GM18858 (cell line): ENCODE data around the gene SLC17A4.

Source experiments
- ATAC-seq: cut with Tn5 transposase; IDR thresholded peaks from one replicate; pipeline ENCODE4 v1.9.1; 2021; ENCODE audit not compliant: unreplicated experiment

Gene SLC17A4

DNA sequence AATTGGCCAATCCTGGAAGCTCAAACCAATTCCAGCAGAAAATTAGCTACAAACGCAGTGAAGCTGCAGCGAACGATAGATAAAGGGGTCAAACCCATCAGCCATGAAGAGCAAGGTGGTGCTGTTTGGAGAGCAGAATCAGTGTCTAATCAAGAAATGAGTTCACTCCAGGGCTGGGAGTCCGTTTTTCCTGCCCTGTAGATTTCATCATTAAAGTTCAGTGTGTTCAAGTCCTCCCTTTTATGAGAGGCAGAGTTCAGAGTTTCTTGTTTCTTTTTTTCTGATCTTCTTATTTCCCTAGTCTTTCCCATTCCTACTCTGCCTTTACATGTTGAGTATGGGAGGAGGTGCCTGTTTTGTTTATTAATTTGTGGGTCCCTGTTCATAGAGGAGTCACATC lies 46.9 kb downstream of the SLC17A4 start:
- ATAC-seq: no peak

DNA sequence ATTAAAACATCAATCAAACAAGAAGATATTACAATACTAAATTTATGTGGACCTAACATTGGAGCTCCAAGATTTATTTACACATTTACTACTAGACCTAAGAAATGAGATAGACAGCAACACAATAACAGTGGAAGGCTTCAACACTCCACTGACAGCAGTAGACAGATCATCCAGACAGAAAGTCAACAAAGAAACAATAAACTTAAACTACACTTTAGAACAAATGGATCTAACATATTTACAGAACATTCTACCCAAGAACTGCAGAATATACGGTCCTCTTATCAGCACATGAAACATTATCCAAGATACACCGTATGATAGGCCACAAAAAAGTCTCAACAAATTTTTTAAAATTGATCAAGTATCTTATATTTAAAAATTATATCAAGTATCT lies 50.3 kb downstream of the SLC17A4 start:
- no peak for ATAC-seq

DNA sequence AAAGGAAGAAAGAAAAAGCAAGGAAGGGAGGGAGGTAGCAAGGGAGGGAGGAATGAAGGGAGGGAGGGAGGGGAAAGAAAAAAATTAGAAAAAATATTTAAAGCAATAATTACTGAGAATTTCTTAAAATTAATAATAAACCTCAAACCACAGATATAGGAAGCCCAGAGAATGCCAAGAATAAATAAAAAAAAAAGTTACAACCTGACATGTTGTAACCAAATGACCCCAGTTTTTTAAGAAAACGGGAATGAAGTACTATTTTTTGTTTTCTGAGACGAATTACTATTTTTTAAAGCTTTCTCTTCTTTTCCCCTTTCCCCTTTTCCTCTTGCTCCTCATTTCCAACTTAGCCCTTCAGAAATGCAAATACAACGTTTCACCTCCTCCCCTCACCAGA lies 60.7 kb downstream of the SLC17A4 start:
- no peak for ATAC-seq

DNA sequence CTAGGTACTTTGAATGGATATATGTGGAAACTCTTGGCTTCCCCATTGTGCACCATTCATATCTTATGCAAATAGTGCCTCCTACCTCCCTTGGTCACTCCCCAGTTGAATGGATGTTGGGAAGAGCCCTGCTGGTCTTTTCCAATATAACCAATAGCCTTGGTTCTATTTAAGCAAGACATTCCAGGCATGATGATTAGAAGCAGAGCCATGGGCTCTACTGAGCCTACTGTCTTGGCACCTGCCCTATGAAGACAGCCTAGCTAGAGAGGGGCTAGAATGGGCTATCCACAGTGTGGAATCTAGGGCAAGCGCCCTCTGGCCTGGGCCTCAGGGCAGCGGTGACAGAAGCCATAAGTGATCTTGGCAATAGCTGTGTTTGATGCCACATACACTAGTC lies 61.7 kb downstream of the SLC17A4 start:
- no peak for ATAC-seq

DNA sequence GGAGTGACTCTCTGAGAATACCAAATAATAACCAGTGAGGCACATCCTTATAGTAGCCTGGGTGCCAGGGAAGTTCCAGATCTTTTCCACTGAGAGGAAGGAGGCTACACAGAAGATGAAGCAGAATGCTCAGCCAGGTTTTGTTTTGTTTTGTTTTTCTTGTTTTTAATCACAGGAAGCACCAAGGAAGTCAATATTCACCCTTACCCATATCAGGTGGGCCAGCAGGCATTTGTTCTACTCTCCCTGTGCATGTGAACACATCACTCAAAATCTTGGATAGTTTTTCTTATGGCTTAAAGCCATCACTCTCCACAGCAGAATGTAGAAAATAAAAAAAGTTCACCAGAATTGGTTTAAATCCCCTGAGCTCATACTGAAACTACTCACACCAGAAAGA lies 66.8 kb downstream of the SLC17A4 start:
- no peak for ATAC-seq

DNA sequence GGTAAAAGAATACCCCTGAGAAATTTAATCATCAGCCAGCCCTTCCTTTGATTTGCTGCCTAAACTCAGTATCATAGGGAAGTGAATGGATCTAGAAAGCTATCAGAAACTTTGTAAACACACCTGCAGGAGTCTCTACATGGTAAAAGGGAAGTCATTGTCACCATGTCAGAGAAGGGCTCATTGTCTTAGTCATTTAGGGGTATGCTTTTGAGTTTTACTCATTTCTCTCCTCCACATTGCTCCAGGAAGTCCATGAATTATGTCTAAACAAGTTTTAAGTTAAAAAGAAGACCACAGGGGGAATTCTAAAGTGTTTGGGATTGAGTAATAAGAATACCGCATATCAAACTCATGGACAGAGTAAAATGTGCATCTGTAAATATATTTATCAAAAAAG lies 74.8 kb downstream of the SLC17A4 start:
- peak; percentile 57 for ATAC-seq

DNA sequence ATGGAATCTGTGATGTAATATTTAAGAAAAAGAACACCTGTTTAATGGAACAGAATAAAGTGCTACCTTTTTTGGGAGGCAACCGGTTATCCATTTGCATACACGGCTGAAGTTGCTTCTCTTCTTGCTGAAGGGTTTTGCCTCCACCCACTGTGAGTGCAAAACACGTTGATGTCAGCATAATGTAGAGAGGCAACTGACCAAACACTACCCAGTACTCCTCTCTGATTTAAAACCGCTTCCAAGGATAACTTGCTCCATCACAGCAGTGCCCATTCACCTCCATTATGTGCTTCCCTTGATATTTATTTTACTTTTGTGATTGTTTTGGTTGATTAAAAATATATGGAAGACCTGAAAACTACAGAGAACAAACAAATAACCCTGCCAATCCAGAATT lies 75.9 kb downstream of the SLC17A4 start:
- ATAC-seq: no peak
